HG03139 (cell line): ENCODE results near the gene HPCA.

Experiments used
- ATAC-seq: cut with Tn5 transposase; IDR thresholded peaks from one replicate; pipeline ENCODE4 v1.9.1; 2021; ENCODE audit not compliant: unreplicated experiment

HPCA gene

DNA sequence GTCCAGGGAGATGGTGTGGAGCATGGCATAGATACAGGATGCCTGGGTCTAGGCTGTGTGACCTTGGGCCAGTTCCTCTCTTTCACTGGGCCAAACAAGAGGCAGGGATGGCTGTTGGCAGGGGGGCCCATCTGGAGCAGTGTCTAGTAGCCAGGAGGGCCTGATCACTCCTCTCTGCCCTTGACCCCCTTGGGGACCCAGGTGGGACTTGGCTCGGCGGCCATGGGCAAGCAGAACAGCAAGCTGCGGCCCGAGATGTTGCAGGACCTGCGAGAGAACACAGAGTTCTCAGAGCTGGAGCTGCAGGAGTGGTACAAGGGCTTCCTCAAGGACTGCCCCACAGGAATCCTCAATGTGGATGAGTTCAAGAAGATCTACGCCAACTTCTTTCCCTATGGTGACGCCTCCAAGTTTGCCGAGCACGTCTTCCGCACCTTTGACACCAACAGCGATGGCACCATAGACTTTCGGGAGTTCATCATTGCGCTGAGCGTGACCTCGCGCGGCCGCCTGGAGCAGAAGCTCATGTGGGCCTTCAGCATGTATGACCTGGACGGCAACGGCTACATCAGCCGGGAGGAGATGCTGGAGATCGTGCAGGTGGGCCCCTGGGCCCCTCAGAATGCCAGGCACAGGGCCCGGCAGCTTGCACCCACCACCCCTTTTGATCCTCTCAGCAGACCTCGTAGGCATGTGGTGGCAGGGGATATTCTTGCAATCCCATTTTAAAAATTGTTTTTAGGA lies 2.6 kb downstream of the HPCA start:
- ATAC-seq: no peak

DNA sequence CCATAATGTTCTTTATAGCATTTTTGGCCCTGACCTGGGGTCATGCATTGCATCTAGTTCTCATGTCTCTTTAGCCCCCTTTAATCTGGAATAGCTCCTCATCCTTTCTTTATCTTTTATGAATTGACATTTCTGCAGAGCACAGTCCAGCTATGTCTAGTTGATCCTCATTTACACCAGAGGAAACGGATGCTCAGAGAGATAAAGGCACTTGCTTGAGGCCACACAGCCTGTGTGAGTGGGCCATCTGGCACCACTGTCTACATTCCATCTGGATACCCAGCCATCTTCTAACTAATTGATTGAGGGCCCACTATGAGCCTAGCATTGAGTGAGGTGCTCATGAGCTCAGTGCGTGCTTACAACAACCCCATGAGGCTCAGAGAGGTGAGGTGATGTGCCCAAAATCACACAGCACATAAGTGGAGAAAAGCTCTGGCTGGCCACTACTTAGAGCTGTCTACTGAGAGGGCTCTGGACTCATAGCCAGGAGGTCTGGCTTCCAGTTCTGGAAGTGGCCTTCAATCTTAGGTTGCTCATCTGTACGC lies 3.5 kb downstream of the HPCA start:
- no peak for ATAC-seq

DNA sequence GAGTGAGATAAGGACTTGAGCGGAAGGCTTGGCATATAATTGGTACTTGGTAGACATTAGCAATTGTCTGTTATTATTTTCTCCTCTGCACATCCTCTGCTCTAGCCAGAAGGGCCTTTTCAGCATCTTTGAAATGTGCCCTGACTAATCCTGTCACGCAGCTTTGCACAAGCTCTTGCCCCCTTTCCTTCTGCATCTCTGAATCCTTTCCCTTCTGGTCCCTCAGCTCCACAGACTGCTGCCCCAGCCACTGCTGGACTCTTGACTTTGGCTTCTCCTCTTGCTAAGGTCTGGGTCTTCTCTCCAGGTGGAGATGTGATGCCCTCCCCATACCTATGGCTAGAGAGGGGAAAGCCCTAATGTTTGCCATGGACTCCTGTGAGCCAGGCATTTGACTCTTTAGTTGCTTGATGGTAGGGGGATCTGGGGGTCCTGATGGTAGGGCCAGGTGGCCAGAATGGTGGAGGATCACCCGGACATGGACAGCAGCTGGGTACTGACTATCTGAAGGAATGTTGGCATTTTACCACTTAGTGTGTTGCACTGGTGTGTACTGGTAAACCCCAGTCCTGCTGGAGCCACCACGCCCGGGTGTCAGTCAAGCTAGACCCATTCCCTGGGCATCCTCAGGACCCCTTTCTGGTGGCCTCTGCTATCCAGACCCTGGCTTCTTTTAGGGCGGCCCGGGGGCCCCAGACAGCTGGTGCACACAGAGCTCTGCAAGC lies 4.4 kb downstream of the HPCA start:
- no peak for ATAC-seq

GRCh38 chr1:32891241-32891570 lies 4.9 kb downstream of the HPCA start:
- ATAC-seq: no peak

- no peak for ATAC-seq
Observed at GRCh38 chr1:32891630-32892029, 5.3 kb downstream of the HPCA start.

DNA sequence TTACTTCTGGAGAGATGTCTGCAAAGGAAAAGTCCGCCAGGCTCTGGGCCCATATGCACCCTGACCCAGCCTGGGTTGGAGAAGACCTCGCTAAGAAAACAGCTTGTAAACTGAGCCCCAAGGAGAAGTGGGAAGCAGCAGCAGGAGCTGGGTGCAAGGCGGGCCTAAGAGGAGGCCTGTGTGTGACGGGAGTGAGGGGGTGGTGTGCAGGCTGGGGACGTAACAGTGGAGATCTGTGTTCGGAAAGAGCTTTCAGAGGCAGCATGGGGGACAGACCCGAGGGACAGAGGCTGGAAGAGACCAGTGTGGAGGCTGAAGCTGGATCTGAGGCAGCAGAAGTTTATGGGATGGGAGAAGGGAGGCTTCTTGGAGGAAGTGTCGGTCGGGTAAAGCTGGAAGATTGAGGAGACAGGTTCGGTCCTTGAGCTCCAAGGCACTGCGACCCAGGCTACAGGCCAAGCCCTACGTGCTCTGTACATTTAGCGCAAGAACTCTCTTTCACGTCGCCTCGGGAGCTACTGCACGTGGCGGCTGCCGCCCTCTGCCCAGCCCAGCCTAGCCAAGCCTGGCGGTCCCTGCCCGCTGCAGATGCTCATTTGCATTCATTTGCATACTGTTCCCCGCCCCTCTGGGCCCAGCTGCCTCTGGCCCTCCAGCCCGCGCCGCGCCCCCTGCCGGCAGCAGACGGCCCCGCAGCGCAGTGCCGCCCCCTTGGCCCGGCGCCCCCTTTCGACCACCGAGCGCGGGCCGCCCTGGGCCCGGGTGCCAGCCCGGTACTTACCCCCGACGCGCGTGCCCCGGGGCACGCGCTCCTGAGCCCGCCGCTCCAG lies 6.3 kb downstream of the HPCA start:
- ATAC-seq: no peak

GRCh38 chr1:32893198-32894018 lies 7.1 kb downstream of the HPCA start:
- ATAC-seq: no peak

DNA sequence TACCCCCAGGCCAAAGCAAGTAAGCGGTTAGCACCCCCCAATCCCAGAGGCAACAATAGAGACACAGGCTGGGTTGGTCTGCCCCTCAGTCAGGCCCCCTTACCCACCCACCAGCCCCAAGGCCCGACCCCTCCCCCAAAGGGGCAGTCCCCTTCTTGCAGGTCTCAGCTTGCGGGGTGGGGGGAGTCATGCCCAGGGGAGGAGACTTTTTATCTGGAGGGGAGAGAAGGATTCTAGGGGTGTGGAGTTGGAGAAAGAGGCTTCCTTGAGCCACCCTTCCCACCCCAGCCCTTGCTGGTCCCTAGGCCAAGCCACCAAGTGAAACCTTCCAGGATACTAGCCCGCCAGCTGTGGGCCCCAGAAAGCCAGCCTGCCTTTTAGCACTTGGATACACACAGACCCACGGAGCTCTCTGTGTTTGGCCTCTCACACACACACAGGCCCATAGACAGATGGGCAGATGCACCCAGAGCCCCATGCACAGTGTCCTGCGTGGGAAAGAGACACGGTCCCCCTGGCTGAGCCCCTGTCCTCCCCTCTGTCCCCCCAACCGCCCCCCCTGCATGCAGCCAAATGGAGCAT lies 7.8 kb downstream of the HPCA start:
- no peak for ATAC-seq

GRCh38 chr1:32894681-32895080 lies 8.4 kb downstream of the HPCA start:
- no peak for ATAC-seq

DNA sequence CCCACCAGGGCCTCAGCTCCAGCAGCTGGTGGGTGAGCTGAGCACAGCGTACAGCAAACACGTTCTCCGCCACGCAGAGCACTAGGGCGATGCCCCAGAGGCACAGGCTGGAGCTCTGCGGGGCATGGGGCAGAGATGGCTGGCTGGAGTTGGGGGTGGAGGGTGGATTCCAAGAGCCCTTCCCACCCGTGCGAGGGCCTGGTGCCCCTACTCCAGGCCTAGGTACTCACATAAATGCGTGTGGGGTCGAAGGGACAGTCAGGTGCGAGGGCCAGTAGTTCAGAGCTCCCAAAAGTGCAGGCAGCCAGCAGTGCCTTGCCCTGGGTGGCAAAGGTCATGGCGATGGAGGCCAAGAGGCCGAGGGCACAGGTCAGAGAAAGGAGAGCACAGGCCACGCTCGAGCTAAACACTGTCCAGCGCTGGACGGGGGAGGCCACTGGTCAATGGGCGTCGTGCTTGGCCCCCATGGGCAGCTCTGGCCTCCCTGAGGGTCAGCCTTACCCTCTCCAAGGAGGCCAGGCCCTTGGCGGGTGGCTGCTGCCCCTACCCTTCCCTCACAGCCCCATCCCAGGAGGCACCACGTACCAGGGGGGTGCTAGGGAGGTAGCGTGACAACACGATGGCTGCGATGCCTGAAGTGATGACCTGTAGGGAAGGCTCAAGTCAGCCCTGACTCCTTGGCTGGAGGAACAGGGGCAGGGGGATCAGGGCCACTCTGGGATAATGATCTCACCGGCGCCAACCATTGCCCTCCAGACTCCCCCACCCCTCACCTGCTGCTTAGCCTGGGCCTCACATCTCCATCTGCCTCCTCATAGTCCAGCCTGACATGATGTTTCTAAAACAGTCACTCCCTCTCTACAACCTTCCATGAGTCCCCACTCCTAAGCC lies 9.3 kb downstream of the HPCA start:
- ATAC-seq: no peak

DNA sequence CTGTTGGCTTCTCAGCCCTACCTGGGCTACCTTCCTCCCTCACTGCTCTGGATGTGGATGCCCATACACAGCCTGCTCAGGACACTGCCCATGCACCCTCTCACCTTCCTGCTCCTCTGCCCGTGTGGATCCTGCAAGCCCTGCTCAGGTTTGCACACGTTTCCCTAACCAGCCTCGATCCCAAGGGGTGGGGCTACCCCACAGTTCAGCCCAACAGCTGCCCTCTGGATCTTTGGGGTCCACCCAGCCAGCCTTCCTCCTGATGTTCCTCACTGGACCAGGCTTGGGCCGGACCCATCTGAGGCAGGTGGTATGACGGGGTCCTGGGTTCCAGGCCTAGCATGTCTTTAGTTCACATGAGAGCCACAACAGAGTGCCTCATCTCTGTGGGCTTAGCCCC lies 10.2 kb downstream of the HPCA start:
- ATAC-seq: no peak

- no peak for ATAC-seq
Observed at GRCh38 chr1:32897082-32898049, 11.1 kb downstream of the HPCA start.

DNA sequence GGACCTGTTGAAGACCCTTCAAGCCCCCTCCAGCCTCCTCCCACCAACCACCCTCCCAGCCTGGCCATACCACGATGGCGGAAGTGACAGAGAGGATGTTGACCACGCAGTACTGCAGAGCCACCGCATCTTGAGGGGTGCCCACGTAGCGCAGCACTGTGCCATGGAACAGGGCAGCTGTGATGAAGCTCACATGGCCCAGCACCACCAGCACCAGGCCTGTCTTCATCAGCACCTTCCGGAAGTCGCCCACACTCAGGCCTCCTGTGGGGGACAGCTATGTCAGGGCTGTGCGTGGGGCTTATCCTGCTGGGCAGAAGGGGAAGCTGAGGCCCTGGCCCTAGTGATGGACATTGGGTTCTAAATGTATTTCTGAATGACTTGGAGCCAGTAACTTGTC lies 11.8 kb downstream of the HPCA start:
- no peak for ATAC-seq

- no peak for ATAC-seq
Observed at GRCh38 chr1:32898958-32899357, 12.7 kb downstream of the HPCA start.

- no peak for ATAC-seq
Observed at GRCh38 chr1:32899586-32900296, 13.4 kb downstream of the HPCA start.

GRCh38 chr1:32900371-32900955 lies 14.2 kb downstream of the HPCA start:
- no peak for ATAC-seq
